Osteocyte (in vitro differentiated cells): ENCODE results near the gene PLCB1. TPM values are rescaled to one million over a fixed set of nuclear protein-coding genes. Genes with fewer than 3 reads are reported as not detected.

ENCODE experiments used
- DNase-seq: peaks from one replicate; pipeline ENCODE4 v3.0.0; 2021; ENCODE audit warnings: mixed read lengths; ENCODE audit not compliant: unreplicated experiment; ENCODE audit errors: extremely low spot score
- H3K27ac Mint-ChIP-seq: one replicate; pipeline ENCODE4 v1.8.0; 2021; ENCODE audit warnings: mild to moderate bottlenecking, mixed read lengths; ENCODE audit not compliant: unreplicated experiment
- H3K27me3 Mint-ChIP-seq: one replicate; pipeline ENCODE4 v1.8.0; 2021; ENCODE audit warnings: mixed read lengths; ENCODE audit not compliant: unreplicated experiment
- H3K36me3 Mint-ChIP-seq: one replicate; pipeline ENCODE4 v1.8.0; 2021; ENCODE audit warnings: mixed read lengths; ENCODE audit not compliant: unreplicated experiment
- H3K4me1 Mint-ChIP-seq: one replicate; pipeline ENCODE4 v1.8.0; 2021; ENCODE audit warnings: mixed read lengths; ENCODE audit not compliant: unreplicated experiment
- H3K4me3 Mint-ChIP-seq: one replicate; pipeline ENCODE4 v1.8.0; 2021; ENCODE audit warnings: mild to moderate bottlenecking, moderate library complexity, mixed read lengths; ENCODE audit not compliant: unreplicated experiment
- H3K9me3 Mint-ChIP-seq: one replicate; pipeline ENCODE4 v1.8.0; 2021; ENCODE audit warnings: mixed read lengths; ENCODE audit not compliant: unreplicated experiment
- total RNA-seq: library from RNA; stranded (reverse); gene quantifications from 2 replicates; pipeline ENCODE4 v1.2.1, GENCODE V29; 2021
- TF ChIP-seq, protein P1 (sequence below): fragments of 200-600 bp; sonication (generic); IDR thresholded peaks from 2 replicates; pipeline ENCODE4 v1.5.0; 2021; ENCODE audit warnings: antibody characterized with exemption, mild to moderate bottlenecking, moderate library complexity

Gene PLCB1
- total RNA-seq, 1 donor from 2014 or later, result 33.3 TPM

DNA sequence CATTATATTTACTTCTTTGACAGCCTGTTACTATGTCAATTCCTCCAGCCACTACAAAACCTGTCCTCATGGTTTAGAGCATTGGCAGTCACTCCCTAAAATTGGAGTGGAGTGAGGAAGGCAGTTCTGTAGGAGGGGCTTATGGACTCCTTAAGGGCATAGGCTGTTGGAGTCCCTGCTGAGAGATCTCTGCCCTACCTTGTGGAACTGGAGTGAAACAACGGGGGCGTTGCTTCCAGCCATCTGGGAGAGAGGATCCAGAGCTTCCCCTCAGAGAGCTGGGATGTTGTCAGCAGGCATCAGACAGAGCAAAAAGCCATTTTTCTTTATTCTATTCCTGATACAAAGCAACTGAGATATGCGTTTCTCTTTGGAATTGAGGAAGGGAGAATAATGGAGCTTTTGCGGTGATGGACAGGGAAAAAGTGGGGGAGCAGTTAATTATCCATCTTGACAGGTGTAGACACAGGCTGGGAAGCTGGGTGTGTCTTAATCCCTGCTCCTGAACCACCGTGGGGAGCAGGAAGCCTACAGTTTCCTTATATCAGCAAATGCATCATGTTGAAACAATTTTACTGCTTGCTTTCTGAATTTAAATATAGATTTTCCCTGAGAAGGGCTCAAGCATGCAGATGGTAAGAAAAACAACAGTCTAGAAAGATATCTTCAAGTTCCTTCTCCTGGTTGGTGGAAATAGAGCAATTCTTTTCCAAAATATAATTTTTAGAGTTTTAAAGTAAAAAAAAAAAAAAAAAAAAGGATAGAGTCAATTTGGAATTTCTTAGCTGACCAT lies 402.5 kb downstream of the PLCB1 start:
- Mint-ChIP-seq H3K4me3 (no peak overlapping the region), H3K27me3 (no peaks in the 10 kb centered on the region), H3K9me3 (no peaks in the 10 kb centered on the region), H3K27ac (peak overlapping the region; percentile 53), H3K36me3 (no peaks in the 10 kb centered on the region), H3K4me1 (peaks cover 26% of the 10 kb centered on the region)
- no peak for DNase-seq
- TF ChIP-seq, protein P1, sequence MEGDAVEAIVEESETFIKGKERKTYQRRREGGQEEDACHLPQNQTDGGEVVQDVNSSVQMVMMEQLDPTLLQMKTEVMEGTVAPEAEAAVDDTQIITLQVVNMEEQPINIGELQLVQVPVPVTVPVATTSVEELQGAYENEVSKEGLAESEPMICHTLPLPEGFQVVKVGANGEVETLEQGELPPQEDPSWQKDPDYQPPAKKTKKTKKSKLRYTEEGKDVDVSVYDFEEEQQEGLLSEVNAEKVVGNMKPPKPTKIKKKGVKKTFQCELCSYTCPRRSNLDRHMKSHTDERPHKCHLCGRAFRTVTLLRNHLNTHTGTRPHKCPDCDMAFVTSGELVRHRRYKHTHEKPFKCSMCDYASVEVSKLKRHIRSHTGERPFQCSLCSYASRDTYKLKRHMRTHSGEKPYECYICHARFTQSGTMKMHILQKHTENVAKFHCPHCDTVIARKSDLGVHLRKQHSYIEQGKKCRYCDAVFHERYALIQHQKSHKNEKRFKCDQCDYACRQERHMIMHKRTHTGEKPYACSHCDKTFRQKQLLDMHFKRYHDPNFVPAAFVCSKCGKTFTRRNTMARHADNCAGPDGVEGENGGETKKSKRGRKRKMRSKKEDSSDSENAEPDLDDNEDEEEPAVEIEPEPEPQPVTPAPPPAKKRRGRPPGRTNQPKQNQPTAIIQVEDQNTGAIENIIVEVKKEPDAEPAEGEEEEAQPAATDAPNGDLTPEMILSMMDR, result no peak

DNA sequence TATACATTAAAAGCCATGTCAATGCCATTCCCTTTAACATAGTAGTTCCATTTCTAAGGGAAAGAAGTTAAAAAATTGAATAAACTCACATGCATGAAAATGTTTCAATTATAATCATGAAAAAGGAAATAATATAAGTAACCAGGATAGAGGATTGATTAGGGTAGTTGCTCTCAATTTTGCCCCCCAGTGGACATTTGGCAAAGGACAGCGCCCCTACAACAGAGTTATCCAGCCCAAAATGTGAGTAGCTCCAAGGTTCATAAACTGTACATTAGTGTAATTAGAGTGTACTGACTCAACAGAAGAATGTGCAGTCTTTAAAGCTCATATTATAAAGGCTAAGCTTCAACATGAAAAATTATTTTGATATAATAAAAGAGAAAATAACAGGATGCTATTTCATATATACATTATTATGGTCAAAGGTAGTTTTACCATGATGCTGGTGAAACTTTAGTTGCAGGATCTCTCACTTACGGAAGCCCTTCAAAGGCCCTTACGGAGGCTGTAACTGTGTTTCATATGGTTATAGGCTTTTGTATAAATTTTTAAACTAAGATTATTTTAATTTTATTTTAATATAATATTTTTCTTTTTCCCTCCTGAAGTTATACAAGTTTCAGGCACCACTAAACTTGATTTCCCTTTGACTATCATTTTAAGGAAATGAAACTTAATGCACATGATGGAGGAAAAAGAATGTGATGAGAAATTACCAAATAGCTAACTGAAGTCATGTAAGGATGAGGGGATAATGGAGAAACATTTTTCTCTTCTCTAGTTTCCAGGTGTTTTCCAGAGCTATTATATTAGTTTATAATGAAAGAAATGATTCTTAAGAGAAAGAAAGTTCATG lies 403.6 kb downstream of the PLCB1 start:
- DNase-seq, result no peak
- TF ChIP-seq, protein P1, result peak; percentile 61
- Mint-ChIP-seq H3K27ac (no peak overlapping the region), H3K36me3 (no peaks in the 10 kb centered on the region), H3K4me3 (no peak overlapping the region), H3K9me3 (no peaks in the 10 kb centered on the region), H3K4me1 (peaks cover 15% of the 10 kb centered on the region), H3K27me3 (no peaks in the 10 kb centered on the region)

DNA sequence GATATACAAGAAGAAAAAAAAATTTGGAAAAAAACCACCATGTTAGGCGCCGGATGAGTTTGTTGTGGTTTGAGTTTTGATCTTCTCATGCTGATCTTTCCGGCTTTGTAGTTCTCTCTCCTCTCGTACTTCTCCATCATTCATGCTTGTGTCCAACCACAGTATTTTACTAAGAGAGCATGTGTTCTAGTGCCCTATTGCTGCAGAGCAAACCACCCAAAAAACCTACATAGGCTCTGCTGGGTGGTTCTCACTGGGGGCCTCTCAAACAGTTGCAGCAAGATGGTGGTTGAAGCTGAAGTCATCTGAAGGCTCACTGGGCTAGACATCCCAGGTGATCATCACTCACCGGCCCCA lies 404.2 kb downstream of the PLCB1 start:
- DNase-seq, result no peak
- Mint-ChIP-seq H3K27ac (no peak overlapping the region), H3K4me1 (peaks cover 14% of the 10 kb centered on the region), H3K36me3 (no peaks in the 10 kb centered on the region), H3K9me3 (no peaks in the 10 kb centered on the region), H3K27me3 (no peaks in the 10 kb centered on the region), H3K4me3 (no peak overlapping the region)
- TF ChIP-seq, protein P1, result no peak

DNA sequence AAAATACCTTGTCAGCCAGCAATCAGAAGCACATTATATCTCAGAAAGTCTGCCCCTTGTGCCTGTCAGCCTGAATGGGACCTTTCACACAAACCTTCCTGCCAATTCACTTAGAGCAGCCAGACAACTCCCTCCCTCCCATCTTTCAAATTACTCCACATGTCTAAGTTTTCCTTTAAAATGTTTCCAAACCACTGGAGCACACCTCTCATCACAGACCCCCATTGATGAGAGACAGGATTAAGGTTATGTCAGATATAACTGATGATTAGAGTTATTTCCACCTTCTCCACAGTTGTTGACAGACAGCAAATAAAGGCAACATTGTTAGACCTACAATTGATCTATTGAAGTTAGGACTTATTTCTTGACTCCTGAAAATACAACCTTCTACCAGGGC lies 408.4 kb downstream of the PLCB1 start:
- no peak overlapping the region for H3K27ac Mint-ChIP-seq
- no peak for DNase-seq

More for the DNA sequence above, 408.4 kb downstream of the PLCB1 start:
- H3K27me3 Mint-ChIP-seq, result no peaks in the 10 kb centered on the region
- no peaks in the 10 kb centered on the region for H3K36me3 Mint-ChIP-seq
- TF ChIP-seq, protein P1, result no peak
- H3K9me3 Mint-ChIP-seq, result peaks cover 7% of the 10 kb centered on the region
- peaks cover 16% of the 10 kb centered on the region for H3K4me1 Mint-ChIP-seq
- no peak overlapping the region for H3K4me3 Mint-ChIP-seq
